HepG2 (cell line): ENCODE results near the gene C14orf180. TPM values are rescaled to one million over a fixed set of nuclear protein-coding genes. Genes with fewer than 3 reads are reported as not detected.

ENCODE experiments used
- ATAC-seq: fragments of 200-7000 bp; cut with Tn5 transposase; 3 replicates; pipeline ENCODE4 v1.9.1; 2020; ENCODE audit warnings: mild to moderate bottlenecking, moderate library complexity
- BruUV-seq: library from RNA; stranded (reverse); fragments of 400-500 nt; replicated peaks from 2 replicates; lab custom pipeline; 2021; lab: Mats Ljungman, UMichigan
- CTCF ChIA-PET: fragments of 300-600 bp; formaldehyde crosslinking; extraction: SDS; loops from one replicate; lab custom pipeline; 2021; ENCODE audit warnings: low total read pairs, inconsistent platforms, low intra/inter-chr PET ratio; lab: Yijun Ruan, JAX
- POLR2A ChIA-PET: fragments of 350-600 bp; sonication (Branson Sonifier 250); formaldehyde crosslinking; loops from one replicate; lab custom pipeline; 2020; ENCODE audit warnings: antibody characterized with exemption, inconsistent platforms; lab: Yijun Ruan, JAX
- DNase-seq: peaks from one replicate; pipeline ENCODE4 v3.0.0-alpha.2; 2015; ENCODE audit warnings: low spot score
- FAIRE-seq: peaks from 3 replicates; lab custom pipeline; 2011; peaks lifted over from hg19 to GRCh38; lab: Jason Lieb, UNC
- H2AFZ ChIP-seq: one replicate; pipeline ENCODE4 v1.6.1; 2011; ENCODE audit warnings: low read length, inconsistent platforms
- H3K27ac ChIP-seq: fragments of 300-600 bp; 3 replicates; pipeline ENCODE4 v1.8.0; 2011; ENCODE audit warnings: mixed run types, mild to moderate bottlenecking, mixed read lengths, low read length, inconsistent platforms; ENCODE audit not compliant: insufficient read depth; ENCODE audit errors: extremely low read length
- H3K27me3 ChIP-seq, 2 experiments: fragments of 200-600 bp in 1 of 2; 2 replicates in 1 of 2; 3 replicates in 1 of 2; pipeline versions ENCODE4 v1.6.0 to v1.8.0; 2011; ENCODE audit warnings: low read length in 2 of 2, mild to moderate bottlenecking in 2 of 2, moderate library complexity in 2 of 2, inconsistent platforms in 1 of 2; ENCODE audit not compliant: insufficient read depth in 2 of 2, control insufficient read depth in 1 of 2
- H3K36me3 ChIP-seq, 2 experiments: fragments of 200-600 bp in 1 of 2; replicated peaks in 1 of 2; 2 replicates in 1 of 2; 3 replicates in 1 of 2; pipeline versions ENCODE4 v1.5.1 to v1.8.0; 2011; ENCODE audit warnings: low read length in 2 of 2, inconsistent platforms in 1 of 2; ENCODE audit not compliant: insufficient read depth in 2 of 2, control insufficient read depth in 1 of 2
- H3K4me1 ChIP-seq: 2 replicates; pipeline ENCODE4 v1.5.1; 2012; ENCODE audit warnings: low read length, inconsistent platforms; ENCODE audit not compliant: insufficient read depth
- H3K4me2 ChIP-seq: 2 replicates; pipeline ENCODE4 v1.6.0; 2011; ENCODE audit warnings: low read depth, low read length, inconsistent platforms
- H3K4me3 ChIP-seq, 3 experiments: fragments of 200-600 bp in 1 of 3; sonication (generic), shearing (Covaris generic) in 1 of 3; replicated peaks in 1 of 3; 2 replicates each; pipeline ENCODE4 v1.5.1; 2011 to 2016; ENCODE audit warnings: low read length in 3 of 3, inconsistent platforms in 2 of 3, low read depth in 2 of 3, mild to moderate bottlenecking in 2 of 3, control low read depth in 1 of 3, mixed read lengths in 1 of 3; ENCODE audit not compliant: insufficient read depth in 1 of 3
- H3K79me2 ChIP-seq: one replicate; pipeline ENCODE4 v1.6.1; 2011; ENCODE audit warnings: low read length, inconsistent platforms; ENCODE audit not compliant: insufficient read depth
- H3K9ac ChIP-seq: 2 replicates; pipeline ENCODE4 v1.6.0; 2011; ENCODE audit warnings: mild to moderate bottlenecking, low read depth, low read length, inconsistent platforms; ENCODE audit not compliant: insufficient read depth
- H3K9me3 ChIP-seq: 2 replicates; pipeline ENCODE4 v1.5.1; 2012; ENCODE audit warnings: mild to moderate bottlenecking, low read length
- H4K20me1 ChIP-seq: 2 replicates; pipeline ENCODE4 v1.6.0; 2011; ENCODE audit warnings: inconsistent platforms, mild to moderate bottlenecking, low read length, moderate library complexity; ENCODE audit not compliant: insufficient read depth
- BORCS8-MEF2B ChIP-seq: sonication (generic); formaldehyde crosslinking; IDR thresholded peaks from 2 replicates; pipeline ENCODE4 v1.8.0; 2022; ENCODE audit warnings: mild to moderate bottlenecking, missing genetic modification reagents
- FOXK2 ChIP-seq: fragments of 450-650 bp; IDR thresholded peaks from 2 replicates; pipeline ENCODE4 v1.6.1; 2016
- HMGXB4 ChIP-seq, 2 experiments: sonication (generic) in 1 of 2; formaldehyde crosslinking in 1 of 2; IDR thresholded peaks; 2 replicates each; pipeline versions ENCODE4 v1.4.0 to v1.6.1; 2018 to 2020; ENCODE audit warnings: missing genetic modification reagents in 2 of 2, borderline replicate concordance in 1 of 2, low read depth in 1 of 2, mild to moderate bottlenecking in 1 of 2, missing biosample characterization in 1 of 2
- KDM6A ChIP-seq: IDR thresholded peaks from 2 replicates; pipeline ENCODE4 v1.6.1; 2016; ENCODE audit warnings: low read depth
- RXRB ChIP-seq: IDR thresholded peaks from 2 replicates; pipeline ENCODE4 v1.6.1; 2016; ENCODE audit warnings: borderline replicate concordance, missing genetic modification reagents, missing compliant biosample characterization
- SIX1 ChIP-seq: sonication (generic); formaldehyde crosslinking; IDR thresholded peaks from 2 replicates; pipeline ENCODE4 v1.4.0; 2020; ENCODE audit warnings: missing genetic modification reagents, borderline replicate concordance
- SP1 ChIP-seq, 2 experiments: fragments of 450-650 bp in 1 of 2; sonication (generic) in 1 of 2; formaldehyde crosslinking in 1 of 2; IDR thresholded peaks; 2 replicates each; pipeline versions ENCODE4 v1.4.0 to v1.6.1; 2016 to 2020; ENCODE audit warnings: missing genetic modification reagents in 1 of 2
- WIZ ChIP-seq: sonication (generic); formaldehyde crosslinking; IDR thresholded peaks from 2 replicates; pipeline ENCODE4 v1.5.1; 2020; ENCODE audit warnings: mild to moderate bottlenecking, missing genetic modification reagents
- ZBTB7B ChIP-seq: sonication (generic); formaldehyde crosslinking; IDR thresholded peaks from 2 replicates; pipeline ENCODE4 v1.4.0; 2020; ENCODE audit warnings: missing genetic modification reagents
- ZNF235 ChIP-seq: sonication (generic); formaldehyde crosslinking; IDR thresholded peaks from 2 replicates; pipeline ENCODE4 v1.8.1; 2023; ENCODE audit warnings: mild to moderate bottlenecking, missing genetic modification reagents, borderline replicate concordance
- ZNF44 ChIP-seq: sonication (generic); formaldehyde crosslinking; IDR thresholded peaks from 2 replicates; pipeline ENCODE4 v1.5.1; 2020; ENCODE audit warnings: mild to moderate bottlenecking, missing genetic modification reagents
- WGBS: methylation state at CpG from one replicate; pipeline ENCODE4 v1.1.6; 2017; ENCODE audit warnings: low lambda C conversion rate; 5-methylcytosine and 5-hydroxymethylcytosine counted together
- in situ Hi-C: cut with HindIII; loops from 2 replicates; pipeline ENCODE4 v1.10.0; 2017; ENCODE audit warnings: low pct_unique_long_range_greater_than_20kb; ENCODE audit not compliant: extremely low pct_ligation_motif_present
- intact Hi-C: fragments of 100-400 bp; cut with micrococcal nuclease; formaldehyde crosslinking; loops from one replicate; pipeline ENCODE4 v1.10.0; 2022; ENCODE audit not compliant: unreplicated experiment
- polyA plus RNA-seq, 8 experiments: library from polyadenylated mRNA; depleted of rRNA in 3 of 8; stranded (reverse) in 7 of 8; unstranded in 1 of 8; fragments of >200 nt; fragmentation: Illumina TruSeq in 4 of 8; extraction: Trizol in 4 of 8; gene quantifications; 2 replicates each; pipeline versions ENCODE4 v1.2.1 to v1.2.3, GENCODE V29; 2011 to 2016; ENCODE audit warnings: low read depth in 4 of 8, missing spikeins in 1 of 8, mixed read lengths in 1 of 8; ENCODE audit not compliant: insufficient read depth in 1 of 8
- total RNA-seq, 5 experiments: library from RNA; depleted of rRNA; stranded (reverse); fragments of >200 nt; fragmentation: Illumina TruSeq; extraction: Trizol; gene quantifications; 2 replicates each; pipeline ENCODE4 v1.2.3, GENCODE V29; 2016; ENCODE audit warnings: low read depth in 1 of 5
- TF ChIP-seq, protein P1 (sequence below): sonication (generic); formaldehyde crosslinking; IDR thresholded peaks from 2 replicates; pipeline ENCODE4 v1.5.1; 2020; ENCODE audit warnings: missing genetic modification reagents, mild to moderate bottlenecking, borderline replicate concordance

Gene C14orf180
- total and polyA plus RNA-seq, 2 of the 13 experiments (the other 11 are each of a cell fraction or from before 2014, with no cell fraction given) = not detected

DNA sequence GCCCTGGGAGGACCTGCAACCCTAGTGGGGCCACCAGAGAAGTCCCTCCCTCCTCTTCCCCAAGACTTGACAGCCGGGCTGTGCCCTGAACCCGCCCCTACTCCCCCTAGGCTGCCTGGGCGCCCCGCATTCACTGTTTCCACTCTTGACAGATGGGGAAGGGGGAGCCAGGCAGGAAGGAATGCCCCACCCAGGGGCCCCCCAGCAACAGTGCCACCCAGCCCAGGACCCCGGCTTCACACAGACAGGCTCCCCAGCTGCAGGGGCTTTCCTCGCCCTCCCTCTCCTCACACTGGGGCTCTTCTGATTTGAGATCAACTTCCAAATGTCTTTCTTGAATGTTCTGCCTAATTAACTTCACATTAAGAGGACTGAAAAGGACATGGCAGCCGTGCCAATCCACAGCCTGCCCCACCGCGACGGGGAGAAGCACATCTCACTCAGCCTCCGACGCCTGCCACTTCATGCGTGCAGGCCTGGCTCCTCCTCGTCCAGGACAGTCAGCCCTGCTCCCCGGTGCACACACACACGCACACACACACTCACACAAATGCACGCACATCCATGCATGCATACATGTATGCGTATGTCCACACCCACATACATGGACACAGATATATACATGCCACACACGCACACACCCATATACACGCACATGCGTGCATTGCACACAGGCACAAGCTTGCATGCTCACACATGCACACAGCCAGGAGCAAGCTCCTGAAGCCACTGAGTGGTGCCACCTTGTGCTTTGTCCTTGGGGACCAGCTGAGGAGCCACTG is 19.6 kb upstream of the C14orf180 start:
- intact Hi-C loops = no loop called here
- TF ChIP-seq ZNF235 (CRISPR knock-in tag) (no peak), KDM6A (CRISPR knock-in tag) (no peak), BORCS8-MEF2B (CRISPR knock-in tag) (no peak), SP1 (IDR thresholded peaks at IDR 0.05) (no peak), SP1 (CRISPR knock-in tag; IDR thresholded peaks at IDR 0.05) (no peak), SIX1 (CRISPR knock-in tag) (no peak), WIZ (no peak), FOXK2 (no peak), RXRB (CRISPR knock-in tag) (no peak), ZNF44 (CRISPR knock-in tag) (no peak), HMGXB4 (CRISPR knock-in tag; IDR thresholded peaks at IDR 0.05; ENCODE audit: borderline replicate concordance in 1 of 2, low read depth in 1 of 2) (no peak), ZBTB7B (CRISPR knock-in tag) (no peak)
- TF ChIP-seq, protein P1, sequence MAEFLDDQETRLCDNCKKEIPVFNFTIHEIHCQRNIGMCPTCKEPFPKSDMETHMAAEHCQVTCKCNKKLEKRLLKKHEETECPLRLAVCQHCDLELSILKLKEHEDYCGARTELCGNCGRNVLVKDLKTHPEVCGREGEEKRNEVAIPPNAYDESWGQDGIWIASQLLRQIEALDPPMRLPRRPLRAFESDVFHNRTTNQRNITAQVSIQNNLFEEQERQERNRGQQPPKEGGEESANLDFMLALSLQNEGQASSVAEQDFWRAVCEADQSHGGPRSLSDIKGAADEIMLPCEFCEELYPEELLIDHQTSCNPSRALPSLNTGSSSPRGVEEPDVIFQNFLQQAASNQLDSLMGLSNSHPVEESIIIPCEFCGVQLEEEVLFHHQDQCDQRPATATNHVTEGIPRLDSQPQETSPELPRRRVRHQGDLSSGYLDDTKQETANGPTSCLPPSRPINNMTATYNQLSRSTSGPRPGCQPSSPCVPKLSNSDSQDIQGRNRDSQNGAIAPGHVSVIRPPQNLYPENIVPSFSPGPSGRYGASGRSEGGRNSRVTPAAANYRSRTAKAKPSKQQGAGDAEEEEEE (CRISPR knock-in tag) = no peak
- ATAC-seq (no peak), FAIRE-seq (no peak), DNase-seq (no peak)
- 16% methylated on average over 16 of the region's 21 CpGs for WGBS
- Histone ChIP-seq H3K4me1 (no peaks in the 10 kb centered on the region), H3K9ac (no peak overlapping the region), H3K4me3 (no peak overlapping the region), H3K27me3 (peaks cover 10 to 81% of the 10 kb centered on the region in 2 experiments), H3K4me2 (no peak overlapping the region), H3K27ac (no peak overlapping the region), H2AFZ (no peak overlapping the region), H3K9me3 (no peaks in the 10 kb centered on the region), H4K20me1 (0 out of 2 replicates have a peak, but pooled peaks cover 3% of the 10 kb centered on the region), H3K36me3 (no peaks in the 10 kb centered on the region), H3K79me2 (no peaks in the 10 kb centered on the region)
- POLR2A ChIA-PET = no interaction called here
- in situ Hi-C loops = loop anchor here (5.0 kb wide), 1 partner anchor 423 kb away; the partner anchor contains the start of gene KIF26A
- BruUV-seq = no TSS peak
- CTCF ChIA-PET = no interaction called here
